Measurements from ENCODE around the gene VSIG2.
A peak's percentile ranks its signal among the peaks of the same experiment; 100 is the strongest.

VSIG2 gene

GRCh38 chr11:124763156-124763947, 11.3 kb upstream of the VSIG2 start:
- peak; percentile 82 to 85 for DNase-seq (ENCODE audit: low read depth in 2 of 2)

DNA sequence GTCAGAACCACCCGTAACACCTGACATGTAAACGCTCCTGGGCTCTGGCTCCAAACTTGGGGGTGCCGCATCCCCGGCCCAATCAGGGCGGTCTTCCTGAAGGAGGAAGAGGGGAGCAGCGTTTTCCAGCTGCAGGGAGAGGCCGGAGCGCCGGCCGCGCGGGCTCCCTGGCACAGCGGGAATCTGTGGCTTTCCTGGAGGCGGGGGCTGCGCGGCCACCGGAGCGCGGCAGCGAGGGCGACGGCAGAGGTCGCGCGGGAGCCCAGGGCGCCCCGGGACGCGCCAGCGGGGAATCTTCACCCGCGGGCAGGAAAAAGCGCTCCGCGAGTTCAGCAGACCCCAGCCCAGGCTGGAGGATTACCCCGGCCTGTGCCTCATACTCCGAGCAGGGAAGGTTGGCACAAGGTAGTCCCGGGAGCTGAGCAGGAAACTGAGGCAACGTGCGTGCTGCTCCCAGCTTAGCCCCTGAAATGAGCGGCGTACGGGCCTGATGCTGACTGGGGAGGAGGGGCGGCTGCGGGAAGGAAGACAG, 10.6 kb upstream of the VSIG2 start:
- DNase-seq (ENCODE audit: low read depth in 2 of 2) = peak in 1 of 2 donors; percentile 26

GRCh38 chr11:124762105-124762623, 10.1 kb upstream of the VSIG2 start, which contains the start of gene ESAM:
Gene ESAM (minus strand): TSS chr11:124762290. CDS start chr11:124762154, 136 bp downstream.
- peak; percentile 56 to 61 for DNase-seq (ENCODE audit: low read depth in 2 of 2)

DNA sequence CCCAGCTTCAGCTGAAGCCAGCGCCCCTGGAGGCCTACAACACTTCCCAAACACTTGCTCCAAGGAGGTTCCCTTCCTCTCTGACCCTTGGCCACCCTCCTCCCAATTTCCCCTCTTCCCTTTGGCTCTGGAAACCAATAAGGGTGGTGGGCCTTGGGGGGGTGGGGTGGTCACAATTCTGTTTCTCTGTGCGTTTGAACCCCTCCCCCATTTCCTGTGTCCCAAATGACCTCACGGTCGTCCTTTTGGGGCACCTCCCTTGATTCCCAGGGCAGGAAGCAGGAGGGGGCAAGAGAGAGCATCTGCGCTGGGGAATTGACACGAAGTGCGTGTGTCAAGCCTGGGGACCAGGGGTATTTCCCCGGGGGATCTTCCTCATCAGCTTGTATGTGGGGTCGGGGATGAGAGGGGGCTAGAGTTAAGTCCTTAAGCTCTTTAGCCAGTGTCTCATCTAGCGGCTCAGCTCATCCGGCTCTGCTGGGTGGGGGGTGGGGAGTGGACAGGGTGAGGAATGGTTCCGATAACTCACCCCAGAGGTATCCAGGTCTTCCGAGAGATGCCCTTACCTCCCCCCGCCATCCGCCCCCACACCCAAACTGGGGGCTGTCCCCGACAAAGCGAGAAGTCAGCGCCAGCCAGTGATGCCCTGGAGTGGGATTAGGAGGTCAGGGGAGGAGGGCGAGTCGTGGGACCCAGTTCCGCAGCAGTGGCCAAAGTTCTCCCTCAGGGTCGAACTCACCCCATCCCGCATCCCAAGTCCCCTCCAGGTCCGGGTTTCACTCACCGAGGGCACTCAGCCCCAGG, 9.4 kb upstream of the VSIG2 start:
- no peak for DNase-seq (ENCODE audit: low read depth in 2 of 2)

DNA sequence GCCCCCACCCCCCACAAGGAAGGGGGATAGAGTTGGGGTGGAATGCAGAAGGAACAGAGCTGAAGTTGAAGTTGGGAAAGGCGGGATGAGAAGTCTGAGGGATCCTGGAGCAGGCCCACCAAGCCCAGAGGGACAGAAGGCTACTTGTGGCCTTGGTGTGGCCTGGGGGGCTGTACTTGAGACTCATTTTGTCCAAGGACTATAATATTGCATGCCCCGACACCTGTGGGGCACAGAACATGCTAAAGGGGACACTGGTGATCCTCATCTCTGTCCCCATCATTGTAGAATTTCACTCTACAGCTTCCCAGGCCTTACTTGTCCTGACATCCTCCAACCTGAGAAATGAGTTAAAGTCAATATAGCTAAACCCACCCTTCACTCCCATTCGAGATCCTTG, 8.8 kb upstream of the VSIG2 start:
- no peak for DNase-seq (ENCODE audit: low read depth in 2 of 2)

DNA sequence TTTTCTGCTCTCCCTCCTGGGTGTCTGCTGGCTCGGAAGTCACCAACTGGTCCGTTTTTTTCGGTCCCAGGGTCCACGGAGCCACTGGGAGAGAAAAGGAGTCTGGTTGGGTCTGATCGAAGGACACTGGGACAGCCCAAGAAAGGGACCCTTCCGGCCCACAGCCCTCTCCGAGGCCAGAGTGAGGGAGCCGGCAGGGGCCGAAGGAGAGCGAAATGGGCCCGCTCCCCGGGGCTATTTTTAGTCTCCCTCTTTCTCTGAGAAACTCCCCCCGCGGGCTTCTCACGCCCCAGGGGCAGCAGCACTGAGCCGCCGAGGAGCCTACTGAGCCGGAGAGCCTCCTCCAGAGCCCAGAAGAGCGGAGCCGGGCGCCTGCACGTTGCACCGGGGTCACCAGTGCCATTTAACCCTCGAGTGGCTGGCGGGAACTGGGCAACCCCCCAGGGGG, 8.2 kb upstream of the VSIG2 start:
- no peak for DNase-seq (ENCODE audit: low read depth in 2 of 2)

DNA sequence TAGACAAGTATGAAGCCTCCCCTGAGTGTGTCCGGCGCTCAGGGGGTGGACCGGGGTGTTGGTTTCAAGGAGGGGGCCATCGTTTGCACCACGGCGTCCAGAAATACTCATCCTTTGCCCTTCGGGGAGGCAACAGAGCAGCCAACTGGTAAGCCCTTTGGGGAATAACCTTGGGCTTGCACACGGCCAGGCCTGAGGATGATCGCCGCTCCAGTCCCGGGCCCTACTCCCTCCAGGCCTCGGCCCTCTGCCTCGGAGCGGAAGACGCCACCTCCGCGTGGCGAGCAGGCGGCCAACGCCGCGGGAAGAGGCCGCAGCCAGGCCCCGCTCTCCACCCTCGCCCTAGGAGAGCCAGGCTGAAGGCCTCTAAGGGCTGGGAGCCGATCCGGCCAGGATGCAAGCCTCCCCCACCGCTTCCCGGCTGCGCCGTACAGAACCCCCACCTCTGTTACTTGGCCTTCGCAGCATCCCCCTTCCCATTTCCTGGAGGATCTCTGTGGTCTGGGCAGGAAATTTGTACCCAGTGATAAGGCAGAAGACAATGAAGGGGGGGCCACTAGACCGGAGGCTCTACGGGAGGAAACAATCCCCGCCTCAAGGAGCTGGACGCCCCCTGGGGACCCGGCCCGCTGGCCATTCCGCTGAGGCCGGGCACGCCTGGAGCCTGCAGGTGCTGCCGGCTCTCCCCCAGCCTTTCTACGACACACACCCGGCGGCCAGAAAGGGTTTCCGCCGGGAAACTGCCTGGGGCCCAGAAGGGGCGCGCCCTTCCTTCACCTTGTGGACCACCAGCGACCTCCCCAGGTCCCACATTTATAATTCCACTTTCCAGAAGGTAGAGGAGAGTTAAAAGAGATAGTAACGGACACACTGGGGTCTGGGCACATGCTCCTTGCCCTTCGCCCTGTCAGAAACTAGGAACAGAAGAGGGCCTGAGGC, 7.5 kb upstream of the VSIG2 start:
- no peak for DNase-seq (ENCODE audit: low read depth in 2 of 2)

DNA sequence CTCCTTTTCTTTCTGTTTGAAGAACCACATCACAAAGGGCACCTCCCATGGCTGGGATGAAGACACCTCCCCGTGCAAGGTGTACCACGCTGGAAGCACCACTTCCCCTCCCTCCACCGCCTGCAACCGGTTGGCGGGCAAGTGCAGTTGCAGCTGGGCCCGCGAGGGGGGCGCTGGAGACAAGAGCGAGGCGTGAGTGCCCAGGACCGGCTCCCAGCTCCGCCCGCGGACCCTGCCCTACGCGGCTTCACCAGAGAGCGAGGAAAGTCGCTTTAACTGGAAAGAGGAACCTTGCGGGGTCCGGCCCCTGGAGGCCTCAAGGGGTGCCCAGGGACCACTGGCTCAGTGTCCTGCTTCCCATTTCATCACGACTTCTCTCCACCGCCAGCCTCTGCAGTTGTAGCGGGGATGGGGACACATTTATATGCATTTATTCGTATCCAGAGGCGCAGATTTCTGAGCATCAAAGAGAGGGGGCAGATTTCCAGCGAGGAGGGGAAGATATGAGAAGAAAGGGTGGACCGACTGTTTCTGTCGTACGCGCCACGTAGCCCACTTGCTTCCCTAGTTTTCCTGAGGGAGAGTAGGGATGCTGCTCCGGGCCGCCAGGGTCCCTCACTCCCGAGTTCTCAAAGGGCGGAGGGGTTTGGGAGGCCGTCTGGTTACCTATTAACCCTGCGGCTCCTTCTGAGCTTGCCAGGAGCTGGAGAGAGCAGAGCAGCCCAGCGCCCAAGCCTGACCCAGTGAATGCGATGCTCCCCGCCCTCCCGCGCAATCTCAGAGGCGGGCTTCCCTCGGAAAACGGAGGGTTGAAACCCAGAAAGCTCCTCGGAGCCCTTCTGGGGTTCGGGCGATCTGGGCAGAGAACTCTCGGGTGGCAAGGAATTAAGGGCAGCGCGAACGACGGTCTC, 6.6 kb upstream of the VSIG2 start:
- peak; percentile 43 to 59 for DNase-seq (ENCODE audit: low read depth in 2 of 2)

GRCh38 chr11:124757320-124757719, 5.3 kb upstream of the VSIG2 start:
- DNase-seq (ENCODE audit: low read depth in 2 of 2) = no peak

DNA sequence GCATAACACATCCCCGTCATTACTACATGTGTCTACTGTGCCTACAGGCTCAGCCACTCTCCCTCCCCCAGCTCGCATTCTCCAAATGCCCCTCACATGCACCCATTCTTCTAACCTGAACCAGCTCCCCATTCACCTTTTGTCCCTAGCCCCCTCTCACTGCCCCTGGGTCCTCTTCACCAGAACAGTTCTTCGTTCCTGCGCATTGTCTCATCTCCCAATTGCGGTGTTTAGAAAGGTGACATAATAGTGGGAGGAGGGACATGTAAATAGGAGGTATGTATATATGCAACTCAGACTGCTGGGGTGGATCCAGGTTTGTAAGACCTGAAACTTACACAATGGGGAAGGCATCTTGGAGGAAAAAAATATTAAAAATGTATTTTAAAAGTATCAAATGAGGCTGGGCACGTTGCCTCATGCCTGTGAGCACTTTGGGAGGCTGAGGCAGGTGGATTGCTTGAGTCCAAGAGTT, 4.7 kb upstream of the VSIG2 start:
- DNase-seq (ENCODE audit: low read depth in 2 of 2) = no peak

DNA sequence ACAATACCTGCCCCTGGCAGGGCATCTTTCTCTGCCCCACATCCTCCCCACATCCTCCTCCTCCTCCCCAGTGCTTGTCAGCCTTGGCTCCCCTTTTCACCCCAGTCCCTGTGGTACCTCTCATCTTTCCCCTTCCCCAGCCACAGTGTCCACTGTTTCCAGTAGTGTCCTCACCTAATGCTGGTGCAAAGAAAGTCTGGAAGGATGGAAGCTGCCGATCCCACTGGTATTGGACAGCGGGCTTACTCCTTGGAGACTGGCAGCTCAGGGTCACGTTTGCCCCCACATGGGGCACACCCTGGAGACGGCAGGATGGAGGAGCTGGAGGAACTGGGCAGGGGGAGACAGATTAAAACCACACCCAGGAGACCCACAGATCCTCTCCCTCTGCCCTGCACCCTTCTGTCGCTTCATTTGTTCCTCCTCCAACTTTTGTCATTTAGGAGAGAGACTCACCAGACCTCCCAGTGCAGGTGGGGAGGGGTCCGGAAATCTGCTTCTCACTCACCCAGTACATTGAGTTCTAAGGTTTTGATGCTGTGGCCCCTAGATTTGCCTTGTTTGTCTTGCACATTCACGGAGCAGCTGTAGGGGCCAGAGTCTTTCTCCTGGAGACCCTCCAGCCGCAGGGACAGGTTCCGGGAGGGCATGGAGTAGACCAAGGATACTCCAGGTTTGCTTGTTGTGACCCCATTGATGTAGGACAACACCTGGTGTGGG, 4.1 kb upstream of the VSIG2 start:
- no peak for DNase-seq (ENCODE audit: low read depth in 2 of 2)

DNA sequence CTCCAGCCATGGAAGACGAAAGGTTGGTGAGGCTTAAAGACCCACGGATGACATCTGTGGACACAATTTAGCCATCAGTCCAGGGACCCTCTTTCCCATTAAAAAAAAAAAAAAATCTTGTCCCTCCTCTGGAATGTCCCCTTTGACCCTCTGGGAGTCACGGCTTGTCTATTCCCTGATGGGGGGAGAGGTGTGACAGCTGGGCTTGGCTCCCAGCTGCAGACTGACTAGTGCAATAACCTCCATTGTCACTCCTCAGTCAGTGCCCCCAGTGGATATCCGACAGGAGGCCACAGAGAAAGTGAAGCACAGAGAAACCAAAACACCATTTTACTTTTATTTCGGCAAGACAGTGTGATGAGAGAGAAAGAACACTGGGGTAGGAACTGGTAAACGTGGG, 2.7 kb upstream of the VSIG2 start:
- DNase-seq (ENCODE audit: low read depth in 2 of 2) = no peak

DNA sequence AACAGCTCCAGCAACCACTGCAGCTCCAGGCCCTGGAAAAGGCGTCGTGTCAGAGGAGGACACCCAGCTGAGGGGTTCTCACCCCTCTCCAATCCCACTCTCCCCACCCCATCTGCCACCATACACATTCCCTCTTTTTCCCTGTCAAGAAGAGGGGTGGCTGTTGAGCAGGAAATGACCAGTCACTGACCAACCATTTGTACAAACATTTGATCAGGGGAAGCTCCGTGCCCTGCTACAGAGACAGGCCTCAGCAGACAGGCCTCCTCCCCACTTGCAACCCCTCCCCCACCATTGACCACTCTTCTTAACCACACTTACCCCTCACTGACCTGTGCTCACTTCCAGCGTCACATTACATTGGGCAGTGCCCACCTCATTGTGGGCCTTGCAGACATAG, 2.3 kb upstream of the VSIG2 start:
- no peak for DNase-seq (ENCODE audit: low read depth in 2 of 2)

GRCh38 chr11:124753624-124754023, 1.6 kb upstream of the VSIG2 start:
- DNase-seq (ENCODE audit: low read depth in 2 of 2) = no peak

GRCh38 chr11:124753205-124753604, 1.1 kb upstream of the VSIG2 start:
- no peak for DNase-seq (ENCODE audit: low read depth in 2 of 2)

DNA sequence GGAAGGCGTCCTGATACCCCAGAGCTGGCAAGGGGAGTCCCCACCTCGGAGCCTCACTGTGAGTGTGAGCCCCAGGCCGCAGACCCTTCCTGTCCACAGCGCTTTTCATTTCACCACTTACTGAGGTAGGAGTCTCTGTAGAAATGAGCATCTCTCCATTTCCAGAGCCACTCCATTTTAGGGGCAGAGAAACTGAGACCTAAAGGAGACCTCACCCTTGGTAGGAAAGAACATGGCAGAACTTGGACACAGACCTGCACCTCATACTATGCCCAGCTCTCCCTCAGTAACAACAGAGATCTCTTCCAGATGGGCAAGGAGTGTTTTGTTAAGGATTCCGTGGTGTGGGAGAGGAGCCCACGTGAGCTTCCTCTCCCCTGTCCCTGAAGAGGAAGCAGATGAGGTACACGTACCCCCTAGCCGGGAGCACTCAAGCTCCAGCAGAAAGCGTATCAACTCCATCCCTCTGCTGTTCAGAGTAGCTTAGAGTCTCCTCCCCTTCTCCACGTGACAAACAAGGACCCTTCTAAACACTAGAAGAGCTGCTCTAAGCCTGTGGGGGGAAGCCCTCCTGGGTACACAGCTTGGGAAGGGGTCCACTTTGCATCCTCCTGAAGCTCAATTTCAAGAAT, 532 bp upstream of the VSIG2 start:
- no peak for DNase-seq (ENCODE audit: low read depth in 2 of 2)

DNA sequence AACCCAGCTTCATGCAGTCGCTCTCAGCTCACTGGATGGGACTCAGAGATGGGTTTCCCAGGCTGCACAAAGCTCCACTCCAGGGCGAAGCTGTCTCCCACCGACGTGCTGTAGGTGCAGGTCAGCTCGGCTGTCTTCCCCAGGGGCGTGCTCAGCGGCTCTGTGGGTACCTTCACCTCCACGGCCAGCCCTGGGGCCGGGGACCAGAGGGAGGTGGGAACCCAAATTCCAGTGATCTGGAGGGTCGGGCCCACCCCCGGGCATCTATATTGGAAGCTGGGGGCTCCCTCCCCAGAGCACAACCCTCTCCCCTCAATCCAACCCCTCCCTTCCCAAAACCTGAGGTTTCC, 689 bp downstream of the VSIG2 start:
- no peak for DNase-seq (ENCODE audit: low read depth in 2 of 2)

GRCh38 chr11:124749912-124750311, 2.1 kb downstream of the VSIG2 start:
- no peak for DNase-seq (ENCODE audit: low read depth in 2 of 2)
